Hypothalamus (tissue), 51 donors: ENCODE data around the gene DGKB.

Experiments used
- DNase-seq, 51 donors: peaks; one replicate each; lab custom pipeline; 2025; lab: John Stamatoyannopoulos, UW

The DGKB gene

DNA sequence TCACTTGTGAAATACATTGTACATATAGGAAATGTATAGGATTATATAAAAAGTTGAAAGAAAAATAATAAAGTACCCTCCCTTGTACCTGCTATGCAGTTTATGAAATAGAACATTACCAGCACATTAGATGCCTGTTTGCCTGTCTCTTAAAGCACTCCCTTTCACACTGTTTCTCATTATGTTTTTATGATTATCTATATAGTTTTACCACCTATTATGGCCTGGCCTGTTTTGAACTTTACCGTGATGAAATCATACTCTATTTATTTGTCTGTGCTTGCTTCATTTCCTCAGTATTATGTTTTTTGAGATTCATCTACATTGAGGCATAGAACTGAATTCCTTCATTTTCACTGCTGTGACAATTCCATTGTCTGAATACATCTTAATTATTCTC, 41.1 kb downstream of the DGKB start:
- no peak for DNase-seq

GRCh38 chr7:14859267-14859666, 43.3 kb downstream of the DGKB start:
- no peak for DNase-seq

DNA sequence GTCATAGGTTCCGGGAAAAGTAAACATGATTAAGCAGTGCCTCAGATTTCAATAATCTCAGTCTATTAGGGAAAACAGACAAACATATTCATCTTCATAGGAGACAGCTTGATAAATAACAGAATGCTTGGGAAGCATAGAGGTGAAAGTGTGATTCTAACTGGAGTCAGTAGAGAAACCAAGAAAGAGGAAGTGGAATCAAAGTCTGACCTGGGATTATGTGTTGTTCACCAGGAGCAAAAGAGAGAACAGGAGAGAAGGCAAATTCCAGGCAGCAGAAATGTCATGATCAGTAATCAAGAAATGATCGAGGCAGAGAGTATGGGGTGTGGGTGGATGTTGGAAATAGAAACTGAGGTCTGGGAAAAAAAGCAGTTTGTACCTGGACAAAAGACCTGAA, 43.7 kb downstream of the DGKB start:
- DNase-seq: no peak

- no peak for DNase-seq
Measured at GRCh38 chr7:14858410-14858809, 44.1 kb downstream of the DGKB start.

- DNase-seq: no peak
Measured at GRCh38 chr7:14855033-14855794, 47.3 kb downstream of the DGKB start.

DNA sequence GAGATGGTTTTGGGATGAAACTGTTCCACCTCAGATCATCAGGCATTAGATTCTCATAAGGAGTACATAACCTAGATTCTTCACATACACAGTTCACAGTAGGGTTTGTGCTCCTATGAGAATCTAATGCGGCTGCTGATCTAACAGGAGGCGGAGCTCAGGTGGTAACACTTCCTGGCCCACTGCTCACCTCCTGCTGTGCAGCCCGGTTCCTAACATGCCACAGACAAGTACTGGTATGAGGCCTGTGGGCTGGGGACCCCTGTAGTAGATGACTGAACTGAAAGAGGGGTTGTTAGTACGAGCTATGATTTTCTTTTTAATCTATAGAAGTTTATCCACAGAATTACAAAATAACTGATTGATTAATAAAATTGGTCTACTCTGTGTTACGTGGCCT, 48.1 kb downstream of the DGKB start:
- no peak for DNase-seq

DNA sequence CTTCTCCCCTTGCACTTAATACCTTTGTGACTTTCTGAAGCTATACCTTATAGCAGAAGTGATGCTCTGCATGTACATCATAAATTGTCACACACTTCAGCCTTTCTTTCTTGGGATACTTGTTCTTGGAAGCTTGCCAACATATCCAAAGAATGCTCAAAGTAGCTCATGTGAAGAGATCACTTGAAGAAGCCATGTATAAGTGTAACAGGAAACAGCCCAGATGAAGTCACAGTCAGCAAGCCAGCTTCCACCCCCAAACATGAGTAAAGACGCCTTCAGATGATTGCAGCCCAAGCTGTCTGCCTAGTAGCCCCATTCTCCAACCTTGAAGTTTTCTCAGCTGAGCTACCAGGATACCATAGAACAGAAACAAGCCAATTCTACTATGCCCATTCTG, 50.9 kb downstream of the DGKB start:
- no peak for DNase-seq

- DNase-seq: no peak
Measured at GRCh38 chr7:14850039-14850438, 52.5 kb downstream of the DGKB start.

GRCh38 chr7:14846405-14846804, 56.1 kb downstream of the DGKB start:
- no peak for DNase-seq

GRCh38 chr7:14843755-14844154, 58.8 kb downstream of the DGKB start:
- no peak for DNase-seq

DNA sequence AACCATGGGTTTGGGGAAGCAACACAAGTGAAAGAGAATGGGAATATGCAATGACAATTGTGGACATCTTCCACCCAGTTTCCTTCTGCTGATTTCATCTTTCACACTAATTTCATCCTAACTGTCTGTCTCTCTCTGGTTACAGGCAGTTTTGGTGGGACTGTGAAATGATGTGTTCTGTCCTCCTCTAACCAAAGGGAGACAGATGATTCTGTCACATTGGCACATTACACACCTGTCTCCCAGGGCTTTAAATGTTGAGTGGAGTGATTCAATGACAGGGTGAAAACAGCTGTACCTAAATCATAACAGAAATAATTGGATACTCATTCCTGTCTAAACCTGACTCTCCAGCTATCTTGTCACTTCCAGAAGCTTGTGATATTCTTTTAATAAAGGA, 60.0 kb downstream of the DGKB start:
- DNase-seq: no peak

- DNase-seq: no peak
Measured at GRCh38 chr7:14841869-14842268, 60.7 kb downstream of the DGKB start.

GRCh38 chr7:14841086-14841485, 61.5 kb downstream of the DGKB start:
- no peak for DNase-seq

- DNase-seq: peak in 8 of 51 donors; percentile 3 to 28 (median 13)
Measured at GRCh38 chr7:14839307-14839706, 63.2 kb downstream of the DGKB start.

- no peak for DNase-seq
Measured at GRCh38 chr7:14837216-14837615, 65.3 kb downstream of the DGKB start.

DNA sequence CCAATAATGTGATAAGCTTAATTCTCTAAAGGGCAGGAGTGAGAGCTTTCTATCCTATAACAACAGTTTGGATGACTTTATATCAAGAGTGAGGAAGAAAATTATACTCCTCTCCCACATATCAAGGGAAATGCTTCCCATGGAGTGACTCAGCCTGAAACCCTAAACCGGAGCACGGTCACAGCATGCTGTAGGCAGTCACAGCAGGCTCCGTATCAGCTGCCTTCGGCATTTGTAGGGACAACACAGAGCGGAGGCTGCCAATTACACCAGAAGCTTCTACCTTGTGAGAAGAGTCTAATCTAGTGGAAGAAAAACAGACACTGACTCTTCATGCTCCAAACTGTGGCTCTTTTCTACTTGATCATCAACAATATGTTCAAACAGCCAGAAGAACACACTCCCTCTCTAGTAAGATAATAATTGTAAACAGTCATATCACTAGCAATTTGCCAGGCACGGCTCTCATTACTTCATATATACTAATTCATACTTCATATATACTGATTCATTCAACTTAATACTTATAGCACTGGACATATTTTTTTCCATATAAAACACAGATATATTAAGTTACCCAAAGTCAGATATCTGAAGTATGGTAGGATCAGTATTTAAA, 65.9 kb downstream of the DGKB start:
- DNase-seq: peak in 4 of 51 donors; percentile 4 to 33 (median 17)

- no peak for DNase-seq
Measured at GRCh38 chr7:14836006-14836405, 66.5 kb downstream of the DGKB start.

DNA sequence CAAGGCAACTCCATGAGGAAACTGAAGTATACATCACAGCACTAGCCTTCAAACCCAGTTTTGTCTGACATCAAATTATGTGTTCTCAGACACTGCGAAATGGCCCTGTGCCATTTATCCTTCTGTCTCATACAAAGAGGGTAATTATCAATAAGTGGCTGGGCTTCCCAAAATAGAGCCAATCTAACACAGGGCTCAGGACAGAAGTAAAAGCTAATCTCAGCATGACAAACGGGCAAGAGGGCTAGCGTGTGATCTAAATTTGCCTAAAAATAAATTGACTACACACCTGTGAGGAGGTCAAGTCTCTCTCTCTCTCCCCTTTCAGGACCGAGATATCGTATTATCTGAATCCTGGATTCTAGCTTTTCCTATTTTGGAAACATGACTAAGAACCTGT, 67.2 kb downstream of the DGKB start:
- DNase-seq: peak in 1 of 51 donors; percentile 5

GRCh38 chr7:14834883-14835282, 67.7 kb downstream of the DGKB start:
- DNase-seq: no peak

DNA sequence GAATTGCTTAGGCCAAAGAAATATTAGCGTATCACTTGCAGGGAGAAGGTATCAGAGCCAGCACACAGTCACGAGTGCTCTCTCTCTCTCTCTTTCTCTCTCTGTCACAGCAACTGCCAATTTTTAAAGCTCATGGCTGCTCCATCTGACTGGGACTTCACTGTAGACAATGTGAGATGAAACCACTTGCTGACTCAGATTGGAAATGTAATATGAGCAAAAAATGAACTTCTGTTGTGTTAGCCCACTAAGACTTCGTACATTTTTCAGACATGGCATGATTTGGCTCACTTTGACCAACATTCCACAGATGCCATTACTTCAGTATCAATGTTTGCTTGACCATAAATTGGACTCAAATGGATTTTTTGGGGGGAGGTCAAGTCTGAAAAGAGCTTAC, 68.1 kb downstream of the DGKB start:
- DNase-seq: no peak

- DNase-seq: no peak
Measured at GRCh38 chr7:14833707-14834106, 68.8 kb downstream of the DGKB start.

GRCh38 chr7:14828053-14828452, 74.5 kb downstream of the DGKB start:
- DNase-seq: no peak

- DNase-seq: no peak
Measured at GRCh38 chr7:14826426-14826825, 76.1 kb downstream of the DGKB start.
